Uterus (tissue), 4 donors: Measurements from ENCODE around the gene GRIK4. TPM values are rescaled to one million over a fixed set of nuclear protein-coding genes. Genes with fewer than 3 reads are reported as not detected.

Experiments used
- DNase-seq, 2 donors: peaks; one replicate each; pipeline ENCODE4 v3.0.0-alpha.2; 2019 to 2020
- H3K27ac ChIP-seq, 2 donors: fragments of 200-600 bp; sonication (generic); 1 replicate in 1 of 2; 2 replicates in 1 of 2; pipeline ENCODE4 v1.5.1; 2016 to 2018
- H3K27me3 ChIP-seq, 2 donors: fragments of 200-600 bp; sonication (generic); one replicate each; pipeline ENCODE4 v1.5.1; 2018 to 2019; ENCODE audit warnings: control low read depth in 1 of 2
- H3K36me3 ChIP-seq, 2 donors: fragments of 200-600 bp; sonication (generic); one replicate each; pipeline ENCODE4 v1.5.1; 2019; ENCODE audit warnings: control low read depth in 1 of 2
- H3K4me1 ChIP-seq, 2 donors: fragments of 200-600 bp; sonication (generic); one replicate each; pipeline ENCODE4 v1.5.1; 2018 to 2019; ENCODE audit warnings: control low read depth in 1 of 2
- H3K4me3 ChIP-seq, 2 donors: fragments of 200-600 bp; sonication (generic); 1 replicate in 1 of 2; 2 replicates in 1 of 2; pipeline ENCODE4 v1.5.1; 2018 to 2019; ENCODE audit warnings: mild to moderate bottlenecking in 1 of 2
- H3K9me3 ChIP-seq, 2 donors: fragments of 200-600 bp; sonication (generic); one replicate each; pipeline ENCODE4 v1.5.1; 2019; ENCODE audit warnings: control low read depth in 1 of 2
- CTCF ChIP-seq, 4 experiments: fragments of 200-600 bp in 2 of 4; fragments of 450-650 bp in 2 of 4; sonication (generic) in 2 of 4; IDR thresholded peaks; one replicate each; pipeline ENCODE4 v1.5.1; 2016 to 2019; ENCODE audit warnings: antibody characterized with exemption in 4 of 4, mild to moderate bottlenecking in 2 of 4, moderate library complexity in 1 of 4
- POLR2A ChIP-seq, 2 donors: fragments of 450-650 bp; IDR thresholded peaks; one replicate each; pipeline ENCODE4 v1.6.1; 2016; ENCODE audit warnings: antibody characterized with exemption in 2 of 2, mild to moderate bottlenecking in 1 of 2, moderate library complexity in 1 of 2
- intact Hi-C: fragments of 100-400 bp; cut with DNase I; formaldehyde crosslinking; loops from one replicate; pipeline ENCODE4 v1.15.1; 2023; ENCODE audit warnings: low total_unique reads
- total RNA-seq, 4 donors: library from RNA; depleted of rRNA in 3 of 4; stranded (reverse); fragments of >200 nt in 3 of 4; gene quantifications; one replicate each; pipeline versions ENCODE4 v1.1.0 to v1.2.4, GENCODE V29; 2014 to 2023
- donor health status: DM: yes; HTN: yes; CAD: no.

GRIK4 gene
- total RNA-seq, 4 donors from 2014 or later, result 0.28 to 1.1 TPM; not detected in 2

GRCh38 chr11:120964857-120965256 is 453.3 kb downstream of the GRIK4 start:
- Histone ChIP-seq H3K4me3 (no peak overlapping the region), H3K4me1 (no peaks in the 10 kb centered on the region), H3K27ac (no peak overlapping the region), H3K9me3 (no peaks in the 10 kb centered on the region), H3K36me3 (no peaks in the 10 kb centered on the region), H3K27me3 (no peaks in the 10 kb centered on the region)
- intact Hi-C loops, result no loop called here
- DNase-seq, result no peak
- no peak for TF ChIP-seq POLR2A (IDR thresholded peaks at IDR 0.05)

GRCh38 chr11:120966840-120967239 is 455.3 kb downstream of the GRIK4 start:
- Histone ChIP-seq H3K4me3 (no peak overlapping the region), H3K27ac (no peak overlapping the region), H3K9me3 (no peaks in the 10 kb centered on the region), H3K36me3 (no peaks in the 10 kb centered on the region), H3K4me1 (no peaks in the 10 kb centered on the region), H3K27me3 (peaks cover 0 to 3% of the 10 kb centered on the region in 2 donors)
- TF ChIP-seq POLR2A (IDR thresholded peaks at IDR 0.05), result no peak
- TF ChIP-seq CTCF (IDR thresholded peaks at IDR 0.05), result no peak
- DNase-seq, result no peak
- intact Hi-C loops, result no loop called here

GRCh38 chr11:120969993-120970392 is 458.4 kb downstream of the GRIK4 start:
- H3K27ac ChIP-seq, result no peak overlapping the region
- intact Hi-C loops, result no loop called here
- H3K36me3 ChIP-seq, result no peaks in the 10 kb centered on the region
- no peaks in the 10 kb centered on the region for H3K4me1 ChIP-seq
- no peaks in the 10 kb centered on the region for H3K9me3 ChIP-seq
- no peak for DNase-seq
- no peak for TF ChIP-seq CTCF (IDR thresholded peaks at IDR 0.05)
- TF ChIP-seq POLR2A (IDR thresholded peaks at IDR 0.05), result no peak
- H3K4me3 ChIP-seq, result no peak overlapping the region
- peaks cover 0 to 3% of the 10 kb centered on the region in 2 donors for H3K27me3 ChIP-seq

GRCh38 chr11:120971825-120972224 is 460.3 kb downstream of the GRIK4 start:
- Histone ChIP-seq H3K4me3 (no peak overlapping the region), H3K27ac (no peak overlapping the region), H3K9me3 (no peaks in the 10 kb centered on the region), H3K36me3 (no peaks in the 10 kb centered on the region), H3K27me3 (peaks cover 0 to 3% of the 10 kb centered on the region in 2 donors), H3K4me1 (no peaks in the 10 kb centered on the region)
- TF ChIP-seq CTCF (IDR thresholded peaks at IDR 0.05) (no peak), POLR2A (IDR thresholded peaks at IDR 0.05) (no peak)
- no peak for DNase-seq
- intact Hi-C loops, result no loop called here

GRCh38 chr11:120972621-120973020 is 461.1 kb downstream of the GRIK4 start:
- Histone ChIP-seq H3K9me3 (no peaks in the 10 kb centered on the region), H3K27ac (no peak overlapping the region), H3K27me3 (peaks cover 0 to 3% of the 10 kb centered on the region in 2 donors), H3K4me1 (no peaks in the 10 kb centered on the region), H3K4me3 (no peak overlapping the region), H3K36me3 (no peaks in the 10 kb centered on the region)
- intact Hi-C loops, result no loop called here
- DNase-seq, result no peak
- TF ChIP-seq CTCF (IDR thresholded peaks at IDR 0.05) (no peak), POLR2A (IDR thresholded peaks at IDR 0.05) (no peak)

GRCh38 chr11:120973501-120973900 is 462.0 kb downstream of the GRIK4 start:
- no peaks in the 10 kb centered on the region for H3K9me3 ChIP-seq
- H3K27me3 ChIP-seq, result peaks cover 0 to 3% of the 10 kb centered on the region in 2 donors
- H3K4me3 ChIP-seq, result no peak overlapping the region
- H3K36me3 ChIP-seq, result no peaks in the 10 kb centered on the region
- intact Hi-C loops, result no loop called here
- no peak overlapping the region for H3K27ac ChIP-seq
- no peak for DNase-seq
- TF ChIP-seq POLR2A (IDR thresholded peaks at IDR 0.05) (no peak), CTCF (IDR thresholded peaks at IDR 0.05) (no peak)
- H3K4me1 ChIP-seq, result no peaks in the 10 kb centered on the region
